HepG2 (cell line): ENCODE measurements around the gene APOA1. TPM values are rescaled to one million over a fixed set of nuclear protein-coding genes. Genes with fewer than 3 reads are reported as not detected.
A peak's percentile ranks its signal among the peaks of the same experiment; 100 is the strongest.

Source experiments
- ATAC-seq: fragments of 200-7000 bp; cut with Tn5 transposase; 3 replicates; pipeline ENCODE4 v1.9.1; 2020; ENCODE audit warnings: mild to moderate bottlenecking, moderate library complexity
- BruUV-seq: library from RNA; stranded (reverse); fragments of 400-500 nt; replicated peaks from 2 replicates; lab custom pipeline; 2021; lab: Mats Ljungman, UMichigan
- CTCF ChIA-PET: fragments of 300-600 bp; formaldehyde crosslinking; extraction: SDS; loops from one replicate; lab custom pipeline; 2021; ENCODE audit warnings: low total read pairs, inconsistent platforms, low intra/inter-chr PET ratio; lab: Yijun Ruan, JAX
- POLR2A ChIA-PET: fragments of 350-600 bp; sonication (Branson Sonifier 250); formaldehyde crosslinking; loops from one replicate; lab custom pipeline; 2020; ENCODE audit warnings: antibody characterized with exemption, inconsistent platforms; lab: Yijun Ruan, JAX
- DNase-seq: peaks from one replicate; pipeline ENCODE4 v3.0.0-alpha.2; 2015; ENCODE audit warnings: low spot score
- FAIRE-seq: peaks from 3 replicates; lab custom pipeline; 2011; peaks lifted over from hg19 to GRCh38; lab: Jason Lieb, UNC
- H2AFZ ChIP-seq: one replicate; pipeline ENCODE4 v1.6.1; 2011; ENCODE audit warnings: low read length, inconsistent platforms
- H3K27ac ChIP-seq: fragments of 300-600 bp; 3 replicates; pipeline ENCODE4 v1.8.0; 2011; ENCODE audit warnings: mixed run types, mild to moderate bottlenecking, mixed read lengths, low read length, inconsistent platforms; ENCODE audit not compliant: insufficient read depth; ENCODE audit errors: extremely low read length
- H3K27me3 ChIP-seq, 2 experiments: fragments of 200-600 bp in 1 of 2; 2 replicates in 1 of 2; 3 replicates in 1 of 2; pipeline versions ENCODE4 v1.6.0 to v1.8.0; 2011; ENCODE audit warnings: low read length in 2 of 2, mild to moderate bottlenecking in 2 of 2, moderate library complexity in 2 of 2, inconsistent platforms in 1 of 2; ENCODE audit not compliant: insufficient read depth in 2 of 2, control insufficient read depth in 1 of 2
- H3K36me3 ChIP-seq, 2 experiments: fragments of 200-600 bp in 1 of 2; replicated peaks in 1 of 2; 2 replicates in 1 of 2; 3 replicates in 1 of 2; pipeline versions ENCODE4 v1.5.1 to v1.8.0; 2011; ENCODE audit warnings: low read length in 2 of 2, inconsistent platforms in 1 of 2; ENCODE audit not compliant: insufficient read depth in 2 of 2, control insufficient read depth in 1 of 2
- H3K4me1 ChIP-seq: 2 replicates; pipeline ENCODE4 v1.5.1; 2012; ENCODE audit warnings: low read length, inconsistent platforms; ENCODE audit not compliant: insufficient read depth
- H3K4me2 ChIP-seq: 2 replicates; pipeline ENCODE4 v1.6.0; 2011; ENCODE audit warnings: low read depth, low read length, inconsistent platforms
- H3K4me3 ChIP-seq, 3 experiments: fragments of 200-600 bp in 1 of 3; sonication (generic), shearing (Covaris generic) in 1 of 3; replicated peaks in 1 of 3; 2 replicates each; pipeline ENCODE4 v1.5.1; 2011 to 2016; ENCODE audit warnings: low read length in 3 of 3, inconsistent platforms in 2 of 3, low read depth in 2 of 3, mild to moderate bottlenecking in 2 of 3, control low read depth in 1 of 3, mixed read lengths in 1 of 3; ENCODE audit not compliant: insufficient read depth in 1 of 3
- H3K79me2 ChIP-seq: one replicate; pipeline ENCODE4 v1.6.1; 2011; ENCODE audit warnings: low read length, inconsistent platforms; ENCODE audit not compliant: insufficient read depth
- H3K9ac ChIP-seq: 2 replicates; pipeline ENCODE4 v1.6.0; 2011; ENCODE audit warnings: mild to moderate bottlenecking, low read depth, low read length, inconsistent platforms; ENCODE audit not compliant: insufficient read depth
- H3K9me3 ChIP-seq: 2 replicates; pipeline ENCODE4 v1.5.1; 2012; ENCODE audit warnings: mild to moderate bottlenecking, low read length
- H4K20me1 ChIP-seq: 2 replicates; pipeline ENCODE4 v1.6.0; 2011; ENCODE audit warnings: inconsistent platforms, mild to moderate bottlenecking, low read length, moderate library complexity; ENCODE audit not compliant: insufficient read depth
- ASH2L ChIP-seq: fragments of 300-600, 200-600 bp; sonication (generic); IDR thresholded peaks from 2 replicates; pipeline ENCODE4 v1.7.0; 2017; ENCODE audit warnings: low read depth, mild to moderate bottlenecking, moderate library complexity, mixed read lengths, low read length; ENCODE audit not compliant: insufficient read length
- FOXC1 ChIP-seq: sonication (generic); formaldehyde crosslinking; IDR thresholded peaks from 2 replicates; pipeline ENCODE4 v1.8.0; 2022; ENCODE audit warnings: mild to moderate bottlenecking, missing genetic modification reagents, borderline replicate concordance
- HIVEP1 ChIP-seq: sonication (generic); formaldehyde crosslinking; IDR thresholded peaks from 2 replicates; pipeline ENCODE4 v1.4.0; 2020; ENCODE audit warnings: mild to moderate bottlenecking, missing genetic modification reagents
- HOXA3 ChIP-seq: sonication (generic); formaldehyde crosslinking; IDR thresholded peaks from 2 replicates; pipeline ENCODE4 v1.5.0; 2020; ENCODE audit warnings: missing genetic modification reagents
- KDM3A ChIP-seq: IDR thresholded peaks from 2 replicates; pipeline ENCODE4 v1.6.1; 2018; ENCODE audit warnings: low read depth, missing compliant biosample characterization
- KLF13 ChIP-seq: sonication (generic); formaldehyde crosslinking; IDR thresholded peaks from 2 replicates; pipeline ENCODE4 v1.4.0; 2020; ENCODE audit warnings: mild to moderate bottlenecking, missing genetic modification reagents
- RFXAP ChIP-seq: sonication (generic); formaldehyde crosslinking; IDR thresholded peaks from 2 replicates; pipeline ENCODE4 v1.4.0; 2020; ENCODE audit warnings: missing genetic modification reagents, borderline replicate concordance
- RORA ChIP-seq: sonication (generic); formaldehyde crosslinking; IDR thresholded peaks from 2 replicates; pipeline ENCODE4 v1.5.0; 2020; ENCODE audit warnings: mild to moderate bottlenecking, missing genetic modification reagents, moderate library complexity
- STAG1 ChIP-seq: sonication (generic); formaldehyde crosslinking; IDR thresholded peaks from 2 replicates; pipeline ENCODE4 v1.4.0; 2020; ENCODE audit warnings: missing genetic modification reagents
- ZNF253 ChIP-seq: sonication (generic); formaldehyde crosslinking; IDR thresholded peaks from 2 replicates; pipeline ENCODE4 v1.8.0; 2022; ENCODE audit warnings: mild to moderate bottlenecking, missing genetic modification reagents, borderline replicate concordance
- ZNF329 ChIP-seq: sonication (generic); formaldehyde crosslinking; IDR thresholded peaks from 2 replicates; pipeline ENCODE4 v1.9.0; 2021; ENCODE audit warnings: low read depth, mild to moderate bottlenecking, missing genetic modification reagents
- ZSCAN21 ChIP-seq: sonication (generic); formaldehyde crosslinking; IDR thresholded peaks from 2 replicates; pipeline ENCODE4 v1.8.0; 2022; ENCODE audit warnings: mild to moderate bottlenecking, missing genetic modification reagents, moderate library complexity, borderline replicate concordance
- WGBS: methylation state at CpG from one replicate; pipeline ENCODE4 v1.1.6; 2017; ENCODE audit warnings: low lambda C conversion rate; 5-methylcytosine and 5-hydroxymethylcytosine counted together
- in situ Hi-C: cut with HindIII; loops from 2 replicates; pipeline ENCODE4 v1.10.0; 2017; ENCODE audit warnings: low pct_unique_long_range_greater_than_20kb; ENCODE audit not compliant: extremely low pct_ligation_motif_present
- intact Hi-C: fragments of 100-400 bp; cut with micrococcal nuclease; formaldehyde crosslinking; loops from one replicate; pipeline ENCODE4 v1.10.0; 2022; ENCODE audit not compliant: unreplicated experiment
- polyA plus RNA-seq, 8 experiments: library from polyadenylated mRNA; depleted of rRNA in 3 of 8; stranded (reverse) in 7 of 8; unstranded in 1 of 8; fragments of >200 nt; fragmentation: Illumina TruSeq in 4 of 8; extraction: Trizol in 4 of 8; gene quantifications; 2 replicates each; pipeline versions ENCODE4 v1.2.1 to v1.2.3, GENCODE V29; 2011 to 2016; ENCODE audit warnings: low read depth in 4 of 8, missing spikeins in 1 of 8, mixed read lengths in 1 of 8; ENCODE audit not compliant: insufficient read depth in 1 of 8
- total RNA-seq, 5 experiments: library from RNA; depleted of rRNA; stranded (reverse); fragments of >200 nt; fragmentation: Illumina TruSeq; extraction: Trizol; gene quantifications; 2 replicates each; pipeline ENCODE4 v1.2.3, GENCODE V29; 2016; ENCODE audit warnings: low read depth in 1 of 5

The APOA1 gene
- total and polyA plus RNA-seq, 2 of the 13 experiments (the other 11 are each of a cell fraction or from before 2014, with no cell fraction given): 1,973 to 5,485 TPM

GRCh38 chr11:116787436-116787785, 50.0 kb downstream of the APOA1 start:
- H4K20me1 ChIP-seq: no peaks in the 10 kb centered on the region
- no TSS peak for BruUV-seq
- intact Hi-C loops: no loop called here
- peak overlapping the region; percentile 79 to 90 (median 86) for H3K4me3 ChIP-seq
- DNase-seq (no peak), FAIRE-seq (no peak), ATAC-seq (no peak)
- ChIA-PET CTCF (no interaction called here), POLR2A (interaction anchor here (0.6 to 17.3 kb wide), 9 partner anchors 12 to 319 kb away, joined by 3 to 1365 read pairs (median 6); partner anchors contain the start of genes APOA1, APOA4, APOC3 and BUD13)
- TF ChIP-seq KDM3A (CRISPR knock-in tag) (peak; percentile 15; the same call in 1 of the 2 replicates), ZSCAN21 (CRISPR knock-in tag) (no peak), RFXAP (CRISPR knock-in tag) (peak; percentile 18; the same call in 1 of the 2 replicates), RORA (CRISPR knock-in tag) (no peak), FOXC1 (CRISPR knock-in tag) (no peak), KLF13 (CRISPR knock-in tag) (no peak), HOXA3 (CRISPR knock-in tag) (no peak), STAG1 (no peak), ZNF329 (CRISPR knock-in tag) (no peak), ZNF253 (CRISPR knock-in tag) (0 out of 2 replicates have a peak, but pooled peaks have one; percentile 34), ASH2L (no peak), HIVEP1 (CRISPR knock-in tag) (peak; percentile 5; the same call in 1 of the 2 replicates)
- in situ Hi-C loops: no loop called here
- peak overlapping the region; percentile 99 for H3K4me2 ChIP-seq
- H3K9ac ChIP-seq: peak overlapping the region; percentile 84
- no peaks in the 10 kb centered on the region; a peak in 1 of 5 replicates for H3K27me3 ChIP-seq
- peaks cover 35% of the 10 kb centered on the region for H3K79me2 ChIP-seq
- no peaks in the 10 kb centered on the region for H3K9me3 ChIP-seq
- peak overlapping the region; percentile 61 for H3K27ac ChIP-seq
- H3K4me1 ChIP-seq: peaks cover 53% of the 10 kb centered on the region
- no peak overlapping the region for H2AFZ ChIP-seq
- WGBS: under 1% methylated on average over 15 of the region's 15 CpGs
- H3K36me3 ChIP-seq: peaks cover 18 to 43% of the 10 kb centered on the region in 2 experiments
